ENCODE data around the gene SLX4IP. TPM values are rescaled to one million over a fixed set of nuclear protein-coding genes. Genes with fewer than 3 reads are reported as not detected.

Gene SLX4IP
- total RNA-seq, 4 donors from 2014 or later = 3.4 to 6.3 (median 3.9) TPM

DNA sequence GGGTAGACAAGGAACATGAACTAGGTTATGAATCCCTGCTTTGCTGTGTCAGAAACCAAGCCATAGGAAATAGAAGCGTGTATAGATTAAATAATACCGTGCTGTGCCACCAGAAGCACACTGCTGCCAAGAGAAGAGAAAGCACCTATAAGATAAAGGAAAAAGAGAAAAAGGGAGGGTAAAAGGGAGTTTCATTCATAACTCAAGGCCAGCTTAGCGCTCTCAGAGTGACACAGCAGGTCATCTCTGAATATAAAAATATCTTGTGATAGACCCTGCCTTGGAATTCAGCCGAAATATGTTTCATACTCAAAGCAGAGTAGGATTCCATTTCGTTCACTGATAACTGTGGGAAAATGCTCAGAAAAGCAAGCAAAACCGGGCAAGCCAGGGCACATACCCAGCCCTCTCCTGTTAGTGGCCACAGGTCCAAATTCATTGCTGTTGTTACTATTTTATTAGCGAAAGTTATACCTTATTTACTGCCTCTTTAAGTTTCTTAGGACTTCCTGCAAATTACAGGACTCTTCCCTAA is 230.0 kb downstream of the SLX4IP start:
- no peak for DNase-seq
- Histone ChIP-seq H3K27ac (peak overlapping the region; percentile 83 to 100 (median 98)), H3K4me3 (peak overlapping the region in 3 of 4 donors; percentile 0 to 92 (median 55)), H3K9me3 (no peaks in the 10 kb centered on the region), H3K27me3 (no peaks in the 10 kb centered on the region), H3K36me3 (peaks cover 10 to 78% (median 21%) of the 10 kb centered on the region in 3 donors), H3K4me1 (peaks cover 37 to 100% (median 93%) of the 10 kb centered on the region in 3 donors)
- intact Hi-C loops (cut with DNase I) = loop anchor here (10.0 kb wide), 2 partner anchors 70 to 110 kb away; no protein-coding TSS in a partner anchor
- no peak for TF ChIP-seq POLR2A (IDR thresholded peaks at IDR 0.05)
- TF ChIP-seq, protein P1, sequence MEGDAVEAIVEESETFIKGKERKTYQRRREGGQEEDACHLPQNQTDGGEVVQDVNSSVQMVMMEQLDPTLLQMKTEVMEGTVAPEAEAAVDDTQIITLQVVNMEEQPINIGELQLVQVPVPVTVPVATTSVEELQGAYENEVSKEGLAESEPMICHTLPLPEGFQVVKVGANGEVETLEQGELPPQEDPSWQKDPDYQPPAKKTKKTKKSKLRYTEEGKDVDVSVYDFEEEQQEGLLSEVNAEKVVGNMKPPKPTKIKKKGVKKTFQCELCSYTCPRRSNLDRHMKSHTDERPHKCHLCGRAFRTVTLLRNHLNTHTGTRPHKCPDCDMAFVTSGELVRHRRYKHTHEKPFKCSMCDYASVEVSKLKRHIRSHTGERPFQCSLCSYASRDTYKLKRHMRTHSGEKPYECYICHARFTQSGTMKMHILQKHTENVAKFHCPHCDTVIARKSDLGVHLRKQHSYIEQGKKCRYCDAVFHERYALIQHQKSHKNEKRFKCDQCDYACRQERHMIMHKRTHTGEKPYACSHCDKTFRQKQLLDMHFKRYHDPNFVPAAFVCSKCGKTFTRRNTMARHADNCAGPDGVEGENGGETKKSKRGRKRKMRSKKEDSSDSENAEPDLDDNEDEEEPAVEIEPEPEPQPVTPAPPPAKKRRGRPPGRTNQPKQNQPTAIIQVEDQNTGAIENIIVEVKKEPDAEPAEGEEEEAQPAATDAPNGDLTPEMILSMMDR (IDR thresholded peaks at IDR 0.05) = no peak
- 18 to 29% methylated on average over 7 of the region's 7 CpGs for WGBS, 2 donors

DNA sequence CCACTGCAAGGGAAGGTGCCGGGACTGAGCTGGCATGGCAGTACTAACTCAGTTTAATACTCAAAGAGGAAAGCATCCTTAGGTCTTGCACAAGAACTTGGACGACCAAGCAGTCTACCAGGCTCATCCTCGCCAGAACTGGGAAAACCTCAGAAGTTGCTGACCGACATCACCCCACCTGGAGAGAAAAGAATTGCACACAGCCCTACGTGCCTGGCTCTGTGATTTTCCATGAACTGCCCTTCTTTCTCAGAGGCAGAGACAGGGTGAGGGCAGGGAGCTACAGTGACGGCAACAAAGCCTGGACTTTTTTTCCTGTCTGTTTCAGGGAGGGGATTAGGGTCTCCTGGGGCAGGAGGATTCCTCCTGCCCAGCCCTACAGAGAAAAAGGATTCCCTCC is 230.7 kb downstream of the SLX4IP start:
- Histone ChIP-seq H3K9me3 (no peaks in the 10 kb centered on the region), H3K4me1 (peaks cover 37 to 99% (median 87%) of the 10 kb centered on the region in 3 donors), H3K36me3 (peaks cover 10 to 71% (median 20%) of the 10 kb centered on the region in 3 donors), H3K4me3 (peak overlapping the region in 3 of 4 donors; percentile 0 to 92 (median 55)), H3K27me3 (no peaks in the 10 kb centered on the region), H3K27ac (peak overlapping the region; percentile 83 to 100 (median 98))
- no peak for DNase-seq
- WGBS, 2 donors = 19 to 34% methylated on average over 4 to 6 of the region's 6 CpGs
- intact Hi-C loops (cut with DNase I) = loop anchor here (10.0 kb wide), 2 partner anchors 71 to 111 kb away; no protein-coding TSS in a partner anchor
- peak in 1 of 4 donors; percentile 13 for TF ChIP-seq POLR2A (IDR thresholded peaks at IDR 0.05)
- TF ChIP-seq, protein P1 (IDR thresholded peaks at IDR 0.05) = peak in 1 of 6 experiments; percentile 30

DNA sequence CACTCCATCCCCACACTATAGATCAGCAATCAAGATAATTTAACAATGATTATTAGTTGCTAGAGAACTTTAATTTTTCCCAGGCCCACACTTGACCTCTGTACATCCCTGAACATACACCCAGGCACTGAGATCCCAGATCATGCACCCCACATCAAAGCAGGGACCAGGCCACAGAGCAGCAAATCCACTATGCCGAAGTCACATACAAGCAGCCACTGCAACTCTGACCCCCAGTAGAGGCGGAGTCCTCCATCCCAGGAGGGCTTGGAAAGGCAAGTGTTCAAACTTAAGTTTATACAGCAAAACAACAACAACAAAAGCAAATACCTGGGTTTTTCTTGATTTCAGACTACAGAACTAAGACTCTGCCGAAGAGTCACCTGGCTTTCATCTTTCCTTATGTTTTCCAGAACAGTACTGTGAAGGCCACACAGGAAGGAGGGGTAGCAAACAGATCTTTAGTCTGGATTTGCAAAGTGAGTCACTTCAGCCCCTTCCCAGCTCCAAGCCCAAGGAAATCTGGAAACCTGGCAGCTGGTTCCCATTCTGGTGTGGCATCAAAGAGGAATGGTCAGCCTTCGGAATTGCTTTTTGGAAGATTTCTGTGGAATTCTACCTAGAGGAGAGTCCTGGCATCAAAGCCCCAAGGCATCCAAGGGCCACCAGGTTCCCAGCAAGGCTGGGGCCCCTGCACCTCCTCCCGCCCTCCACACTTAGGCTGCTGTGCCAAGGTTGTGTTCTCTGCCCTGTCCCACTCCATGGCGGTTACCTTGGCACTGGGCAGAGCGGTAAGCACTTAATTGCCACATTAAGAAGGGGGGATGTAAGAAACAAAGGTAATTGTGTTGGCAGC is 231.3 kb downstream of the SLX4IP start:
- 39 to 62% methylated on average over 3 to 4 of the region's 7 CpGs for WGBS, 2 donors
- DNase-seq = no peak
- H3K4me1 ChIP-seq = peaks cover 37 to 99% (median 81%) of the 10 kb centered on the region in 3 donors

DNA sequence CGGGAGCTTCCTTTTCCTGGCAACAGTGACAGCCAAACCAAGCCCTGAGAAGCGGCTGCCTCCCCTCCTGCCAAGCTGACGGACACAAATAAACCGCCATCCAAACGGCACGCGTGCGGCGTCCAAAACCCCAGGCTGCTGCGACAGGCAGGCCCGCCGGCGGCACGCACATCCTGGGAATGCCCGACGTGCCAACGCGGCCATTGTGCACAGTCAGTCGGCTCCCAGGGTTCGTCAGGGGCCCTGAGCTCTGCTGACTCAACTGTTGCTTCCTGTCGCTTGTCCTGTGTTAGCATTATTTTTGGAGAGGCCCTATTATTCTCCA is 231.9 kb downstream of the SLX4IP start:
- H3K4me3 ChIP-seq = peak overlapping the region; percentile 3 to 94 (median 74)
- H3K36me3 ChIP-seq = peaks cover 4 to 60% (median 11%) of the 10 kb centered on the region in 3 donors
- no peak for DNase-seq
- WGBS, 2 donors = 15 to 59% methylated on average over 6 to 18 of the region's 21 CpGs
- no peaks in the 10 kb centered on the region for H3K27me3 ChIP-seq
- TF ChIP-seq POLR2A (IDR thresholded peaks at IDR 0.05) = no peak
- TF ChIP-seq, protein P1 (IDR thresholded peaks at IDR 0.05) = no peak
- peaks cover 37 to 98% (median 76%) of the 10 kb centered on the region in 3 donors for H3K4me1 ChIP-seq
- peak overlapping the region; percentile 83 to 100 (median 98) for H3K27ac ChIP-seq
- intact Hi-C loops (cut with DNase I) = loop anchor here (10.0 kb wide), 2 partner anchors 72 to 112 kb away; no protein-coding TSS in a partner anchor
- H3K9me3 ChIP-seq = no peaks in the 10 kb centered on the region

More for the DNA sequence above, 231.3 kb downstream of the SLX4IP start:
- H3K27ac ChIP-seq = peak overlapping the region; percentile 83 to 100 (median 98)
- H3K36me3 ChIP-seq = peaks cover 8 to 64% (median 13%) of the 10 kb centered on the region in 3 donors
- H3K4me3 ChIP-seq = peak overlapping the region; percentile 3 to 94 (median 74)
- TF ChIP-seq POLR2A (IDR thresholded peaks at IDR 0.05) = no peak
- TF ChIP-seq, protein P1 (IDR thresholded peaks at IDR 0.05) = no peak
- intact Hi-C loops (cut with DNase I) = loop anchor here (10.0 kb wide), 2 partner anchors 72 to 112 kb away; no protein-coding TSS in a partner anchor
- H3K27me3 ChIP-seq = no peaks in the 10 kb centered on the region
- H3K9me3 ChIP-seq = no peaks in the 10 kb centered on the region

Measured in esophagus squamous epithelium (tissue), 5 donors.